ENCODE measurements around the gene FCAMR.

The FCAMR gene

GRCh38 chr1:206909161-206909882 is 60.9 kb downstream of the FCAMR start:
- peak; percentile 54 for DNase-seq (ENCODE audit: low spot score)

- DNase-seq (ENCODE audit: low spot score): no peak
Measured at GRCh38 chr1:206908038-206908437, 62.2 kb downstream of the FCAMR start.

All from hepatic stellate cell (primary cell).